ENCODE results near the gene ANP32E.
A peak's percentile ranks its signal among the peaks of the same experiment; 100 is the strongest.
"Not testable (repeated sequence)": the region's sequence is repeated elsewhere in the genome, so short reads cannot be mapped to it uniquely, and the experiment has no call there.

The ANP32E gene

GRCh38 chr1:150213170-150214098 is 22.5 kb downstream of the ANP32E start:
- DNase-seq (ENCODE audit: low spot score): peak; percentile 97

GRCh38 chr1:150212070-150212469 is 23.8 kb downstream of the ANP32E start:
- no peak for DNase-seq (ENCODE audit: low spot score)

- no peak for DNase-seq (ENCODE audit: low spot score)
Measured at GRCh38 chr1:150210706-150211105, 25.2 kb downstream of the ANP32E start.

- DNase-seq (ENCODE audit: low spot score): no peak
Measured at GRCh38 chr1:150210091-150210490, 25.8 kb downstream of the ANP32E start.

- not testable (repeated sequence) for DNase-seq (ENCODE audit: low spot score)
Measured at GRCh38 chr1:150208460-150208859, 27.5 kb downstream of the ANP32E start.

- DNase-seq (ENCODE audit: low spot score): no peak
Measured at GRCh38 chr1:150207281-150207971, 28.5 kb downstream of the ANP32E start.

GRCh38 chr1:150196417-150196816 is 39.5 kb downstream of the ANP32E start:
- no peak for DNase-seq (ENCODE audit: low spot score)

- no peak for DNase-seq (ENCODE audit: low spot score)
Measured at GRCh38 chr1:150194381-150195031, 41.4 kb downstream of the ANP32E start.

GRCh38 chr1:150192012-150192411 is 43.9 kb downstream of the ANP32E start:
- no peak for DNase-seq (ENCODE audit: low spot score)

GRCh38 chr1:150187560-150187931 is 48.4 kb downstream of the ANP32E start:
- no peak for DNase-seq (ENCODE audit: low spot score)

- no peak for DNase-seq (ENCODE audit: low spot score)
Measured at GRCh38 chr1:150186789-150187559, 48.9 kb downstream of the ANP32E start.

- not testable (repeated sequence) for DNase-seq (ENCODE audit: low spot score)
Measured at GRCh38 chr1:150186438-150186788, 49.5 kb downstream of the ANP32E start.

- no peak for DNase-seq (ENCODE audit: low spot score)
Measured at GRCh38 chr1:150185481-150185880, 50.4 kb downstream of the ANP32E start.

- DNase-seq (ENCODE audit: low spot score): no peak
Measured at GRCh38 chr1:150183061-150183460, 52.9 kb downstream of the ANP32E start.

GRCh38 chr1:150182247-150182646 is 53.7 kb downstream of the ANP32E start:
- DNase-seq (ENCODE audit: low spot score): peak; percentile 81

GRCh38 chr1:150180474-150180873 is 55.4 kb downstream of the ANP32E start:
- DNase-seq (ENCODE audit: low spot score): no peak

- DNase-seq (ENCODE audit: low spot score): no peak
Measured at GRCh38 chr1:150179867-150180266, 56.0 kb downstream of the ANP32E start.

- no peak for DNase-seq (ENCODE audit: low spot score)
Measured at GRCh38 chr1:150178548-150178947, 57.4 kb downstream of the ANP32E start.

GRCh38 chr1:150176593-150176992 is 59.3 kb downstream of the ANP32E start:
- DNase-seq (ENCODE audit: low spot score): no peak

GRCh38 chr1:150173141-150173585 is 62.7 kb downstream of the ANP32E start:
- DNase-seq (ENCODE audit: low spot score): no peak

- DNase-seq (ENCODE audit: low spot score): no peak
Measured at GRCh38 chr1:150171801-150172200, 64.1 kb downstream of the ANP32E start.
